Esophagus squamous epithelium (tissue), 4 donors: ENCODE results near the gene TANC1.

Experiments
- POLR2A ChIP-seq, 4 donors: fragments of 450-650 bp; IDR thresholded peaks; one replicate each; pipeline ENCODE4 v1.6.1; 2017; ENCODE audit warnings: antibody characterized with exemption in 4 of 4, mild to moderate bottlenecking in 4 of 4, moderate library complexity in 3 of 4
- TF ChIP-seq, protein P1 (sequence below), 6 experiments: fragments of 450-650 bp in 4 of 6; fragments of 200-600 bp in 2 of 6; sonication (generic) in 2 of 6; IDR thresholded peaks; one replicate each; pipeline ENCODE4 v1.5.1; 2016 to 2019; ENCODE audit warnings: antibody characterized with exemption in 6 of 6, mild to moderate bottlenecking in 4 of 6, moderate library complexity in 4 of 6

DNA sequence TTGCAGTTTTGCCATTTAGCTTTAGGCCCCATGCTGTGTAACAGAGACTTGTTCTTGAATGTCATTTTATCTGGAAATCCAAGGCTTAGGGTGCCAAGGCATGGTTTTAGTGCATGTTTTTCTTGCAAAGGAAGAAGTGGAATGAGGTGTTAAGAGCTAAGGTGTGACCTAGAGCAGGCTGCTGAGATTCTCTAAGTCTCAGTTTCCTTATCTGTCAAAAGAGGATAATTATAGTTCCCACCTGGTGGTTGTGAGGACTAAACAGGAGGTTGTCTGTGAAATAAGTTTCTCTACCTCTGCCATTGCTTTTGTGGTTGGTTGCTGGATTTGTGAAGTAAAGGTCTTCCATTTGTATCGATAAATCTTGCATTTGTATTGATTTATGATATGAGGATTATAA, 82.0 kb downstream of the TANC1 start:
- TF ChIP-seq, protein P1, sequence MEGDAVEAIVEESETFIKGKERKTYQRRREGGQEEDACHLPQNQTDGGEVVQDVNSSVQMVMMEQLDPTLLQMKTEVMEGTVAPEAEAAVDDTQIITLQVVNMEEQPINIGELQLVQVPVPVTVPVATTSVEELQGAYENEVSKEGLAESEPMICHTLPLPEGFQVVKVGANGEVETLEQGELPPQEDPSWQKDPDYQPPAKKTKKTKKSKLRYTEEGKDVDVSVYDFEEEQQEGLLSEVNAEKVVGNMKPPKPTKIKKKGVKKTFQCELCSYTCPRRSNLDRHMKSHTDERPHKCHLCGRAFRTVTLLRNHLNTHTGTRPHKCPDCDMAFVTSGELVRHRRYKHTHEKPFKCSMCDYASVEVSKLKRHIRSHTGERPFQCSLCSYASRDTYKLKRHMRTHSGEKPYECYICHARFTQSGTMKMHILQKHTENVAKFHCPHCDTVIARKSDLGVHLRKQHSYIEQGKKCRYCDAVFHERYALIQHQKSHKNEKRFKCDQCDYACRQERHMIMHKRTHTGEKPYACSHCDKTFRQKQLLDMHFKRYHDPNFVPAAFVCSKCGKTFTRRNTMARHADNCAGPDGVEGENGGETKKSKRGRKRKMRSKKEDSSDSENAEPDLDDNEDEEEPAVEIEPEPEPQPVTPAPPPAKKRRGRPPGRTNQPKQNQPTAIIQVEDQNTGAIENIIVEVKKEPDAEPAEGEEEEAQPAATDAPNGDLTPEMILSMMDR (IDR thresholded peaks at IDR 0.05) = no peak
- TF ChIP-seq POLR2A (IDR thresholded peaks at IDR 0.05) = no peak
